GM18526 (cell line): ENCODE results near the gene NIP7.
A peak's percentile ranks its signal among the peaks of the same experiment; 100 is the strongest.

ENCODE experiments used
- POLR2A ChIP-seq: IDR thresholded peaks from 3 replicates; pipeline ENCODE4 v1.6.1; 2011; ENCODE audit not compliant: insufficient read length; ENCODE audit errors: extremely low read depth

Gene NIP7

DNA sequence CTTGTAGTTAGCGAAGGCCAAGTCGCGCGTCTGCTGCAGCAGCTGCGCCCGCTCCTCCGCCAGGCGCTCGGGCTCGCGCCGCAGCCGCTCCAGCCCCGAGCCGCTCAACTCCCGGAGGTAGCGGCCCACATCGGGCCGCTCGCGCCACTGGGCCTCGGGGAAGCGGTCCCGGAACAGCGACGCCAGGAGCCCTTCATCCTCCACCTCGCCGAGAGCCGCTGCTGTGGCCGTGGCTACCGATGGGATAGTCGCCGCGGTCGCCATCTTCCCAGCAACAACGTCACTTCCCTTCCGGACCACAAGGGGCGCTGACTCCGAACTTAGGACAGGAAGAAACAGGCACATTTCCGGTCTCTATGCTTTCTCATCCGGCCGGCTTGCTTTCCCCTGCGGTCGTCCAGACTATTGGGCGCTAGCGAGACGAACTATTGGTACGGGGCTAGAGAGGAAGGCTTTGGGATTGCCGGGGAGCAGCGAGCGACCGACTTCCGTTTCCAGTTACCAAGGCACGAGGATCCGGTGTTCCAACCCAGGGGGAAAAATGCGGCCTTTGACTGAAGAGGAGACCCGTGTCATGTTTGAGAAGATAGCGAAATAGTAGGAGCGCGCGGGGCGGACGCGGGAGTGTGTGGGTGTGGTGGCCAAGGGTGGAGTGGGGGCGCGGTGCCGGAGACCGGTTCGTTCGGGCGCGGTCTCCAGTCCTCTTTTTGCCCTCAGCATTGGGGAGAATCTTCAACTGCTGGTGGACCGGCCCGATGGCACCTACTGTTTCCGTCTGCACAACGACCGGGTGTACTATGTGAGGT, at the start of gene NIP7, which contains the start of gene COG8:
NIP7 (plus strand) TSS at position 484 of the 806 bp plus-strand sequence; CDS start at position 542, 58 bp downstream.
COG8 (minus strand) TSS at position 276 of the 806 bp plus-strand sequence; CDS start at position 264, 12 bp downstream.
- peak; percentile 93 for TF ChIP-seq POLR2A

DNA sequence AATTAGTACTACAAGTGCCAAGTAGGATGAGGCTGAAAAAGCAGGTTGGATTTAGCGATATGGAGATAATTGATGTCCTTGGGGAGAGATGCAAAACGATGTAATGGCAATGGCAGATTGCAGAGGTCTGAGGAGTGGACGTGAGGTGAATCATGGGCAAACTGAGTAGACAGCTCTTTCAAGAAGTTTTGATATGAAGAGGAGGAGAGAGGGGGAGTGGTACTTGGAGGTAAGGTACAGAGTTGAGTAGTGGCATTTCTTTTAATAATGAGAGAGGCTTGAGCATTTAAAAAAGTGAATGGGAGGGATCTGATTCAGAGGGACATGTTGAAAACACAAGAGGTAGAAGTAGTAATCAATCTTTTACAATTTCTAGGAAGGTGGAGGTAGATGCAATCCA, 46.2 kb upstream of the NIP7 start:
- no peak for TF ChIP-seq POLR2A

GRCh38 chr16:69294051-69294450, 45.5 kb upstream of the NIP7 start:
- no peak for TF ChIP-seq POLR2A

DNA sequence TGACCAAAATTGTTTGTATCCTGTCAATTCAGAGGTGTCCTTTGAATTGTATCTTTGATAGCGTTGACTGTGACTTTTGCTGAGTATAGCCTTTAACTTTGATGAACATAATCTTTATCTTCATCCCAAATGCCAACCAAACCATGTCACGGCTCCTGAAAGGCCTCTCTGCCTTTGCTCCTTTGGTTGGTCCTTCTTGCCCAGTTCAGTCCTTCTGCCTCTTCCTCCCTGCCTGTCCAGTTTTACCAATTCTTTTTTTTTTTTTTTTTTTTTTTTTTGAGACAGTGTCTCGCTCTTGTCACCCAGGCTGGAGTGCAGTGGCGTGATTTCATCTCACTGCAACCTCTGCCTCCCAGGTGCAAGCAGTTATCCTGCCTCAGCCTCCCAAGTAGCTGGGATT, 41.3 kb upstream of the NIP7 start:
- TF ChIP-seq POLR2A = no peak

DNA sequence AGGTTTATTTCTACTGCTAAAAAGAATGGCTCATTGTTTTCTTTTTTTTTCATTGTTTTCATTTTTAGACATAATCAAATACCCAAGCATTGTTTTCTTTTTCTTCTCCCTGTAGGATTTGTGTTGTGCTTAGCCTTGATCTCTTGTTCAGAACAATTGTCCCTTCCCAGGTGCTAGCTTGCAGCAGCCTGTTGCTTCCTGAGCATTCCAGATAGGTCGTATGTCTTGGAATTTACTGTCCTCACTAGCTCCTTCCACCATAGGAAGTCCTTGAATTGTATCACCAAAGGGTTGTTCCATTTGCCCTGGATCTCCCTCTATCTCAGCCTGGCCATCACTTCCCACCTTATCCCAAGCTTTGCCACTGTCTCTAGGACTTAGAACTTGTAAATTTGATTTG, 38.4 kb upstream of the NIP7 start:
- TF ChIP-seq POLR2A = no peak

- no peak for TF ChIP-seq POLR2A
Observed at GRCh38 chr16:69301861-69302260, 37.7 kb upstream of the NIP7 start.

- TF ChIP-seq POLR2A = no peak
Observed at GRCh38 chr16:69302301-69302700, 37.3 kb upstream of the NIP7 start.

DNA sequence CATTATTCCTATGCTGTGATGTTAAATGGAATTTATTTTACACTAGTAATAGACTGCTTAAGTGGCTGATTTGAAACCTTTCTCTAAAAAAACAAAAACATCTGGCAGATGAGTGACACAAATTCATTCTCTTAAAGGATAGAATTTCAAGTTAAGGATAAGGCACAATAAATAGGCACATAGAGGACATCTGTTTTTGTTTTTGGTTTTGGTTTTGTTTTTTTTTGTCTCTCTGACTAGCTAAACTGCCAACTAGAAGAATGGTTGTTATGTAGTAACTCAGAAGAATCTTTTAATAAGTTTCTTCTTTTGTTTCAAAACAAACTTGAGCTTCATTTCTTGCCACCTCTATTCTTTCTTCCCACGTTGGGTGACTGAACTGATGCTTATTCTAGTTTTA, 33.5 kb upstream of the NIP7 start:
- TF ChIP-seq POLR2A = no peak

DNA sequence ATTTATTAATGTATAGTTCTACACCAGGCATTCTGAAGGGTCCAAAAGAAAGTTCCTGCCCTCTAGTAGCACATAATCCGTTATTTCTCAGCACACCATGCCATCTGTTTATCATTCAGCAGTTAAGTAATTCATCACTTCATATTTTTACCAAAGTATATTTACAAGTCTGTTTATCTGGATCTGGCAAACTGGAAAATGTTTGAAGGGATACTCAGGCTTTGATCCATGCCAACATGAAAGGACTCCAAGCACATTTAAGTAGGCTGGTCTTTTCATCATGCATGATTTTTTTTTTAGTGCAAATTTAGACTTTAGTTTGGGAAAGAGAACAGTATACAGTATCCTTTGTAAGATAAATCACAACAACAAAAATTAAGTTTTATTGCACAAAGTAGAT, 32.5 kb upstream of the NIP7 start:
- no peak for TF ChIP-seq POLR2A

DNA sequence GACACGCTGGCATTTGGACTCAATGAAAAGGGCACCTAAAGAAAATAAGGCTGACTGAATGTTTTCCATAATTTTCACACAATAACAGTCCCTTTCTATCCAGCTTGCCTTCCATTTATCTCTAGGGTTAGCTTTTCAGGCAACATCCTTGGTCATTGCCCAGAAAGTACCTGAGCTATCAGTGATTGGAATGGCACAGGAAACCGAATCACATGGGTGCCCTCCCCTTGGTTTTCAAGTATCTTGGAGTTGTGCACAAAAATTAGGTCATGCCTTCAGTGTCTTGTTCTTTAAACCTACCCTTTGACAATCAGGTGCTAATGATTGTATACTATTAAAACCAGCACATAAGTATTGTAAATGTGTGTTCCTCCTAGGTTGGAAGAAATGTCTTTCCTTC, 31.7 kb upstream of the NIP7 start:
- TF ChIP-seq POLR2A = no peak

GRCh38 chr16:69309316-69309715, 30.3 kb upstream of the NIP7 start:
- no peak for TF ChIP-seq POLR2A

- peak; percentile 82 for TF ChIP-seq POLR2A
Observed at GRCh38 chr16:69310653-69311532, 28.7 kb upstream of the NIP7 start, which contains the start of gene VPS4A. Gene VPS4A, plus strand, starts transcription at chr16:69311350. Its CDS starts 162 bp downstream, at chr16:69311512.

DNA sequence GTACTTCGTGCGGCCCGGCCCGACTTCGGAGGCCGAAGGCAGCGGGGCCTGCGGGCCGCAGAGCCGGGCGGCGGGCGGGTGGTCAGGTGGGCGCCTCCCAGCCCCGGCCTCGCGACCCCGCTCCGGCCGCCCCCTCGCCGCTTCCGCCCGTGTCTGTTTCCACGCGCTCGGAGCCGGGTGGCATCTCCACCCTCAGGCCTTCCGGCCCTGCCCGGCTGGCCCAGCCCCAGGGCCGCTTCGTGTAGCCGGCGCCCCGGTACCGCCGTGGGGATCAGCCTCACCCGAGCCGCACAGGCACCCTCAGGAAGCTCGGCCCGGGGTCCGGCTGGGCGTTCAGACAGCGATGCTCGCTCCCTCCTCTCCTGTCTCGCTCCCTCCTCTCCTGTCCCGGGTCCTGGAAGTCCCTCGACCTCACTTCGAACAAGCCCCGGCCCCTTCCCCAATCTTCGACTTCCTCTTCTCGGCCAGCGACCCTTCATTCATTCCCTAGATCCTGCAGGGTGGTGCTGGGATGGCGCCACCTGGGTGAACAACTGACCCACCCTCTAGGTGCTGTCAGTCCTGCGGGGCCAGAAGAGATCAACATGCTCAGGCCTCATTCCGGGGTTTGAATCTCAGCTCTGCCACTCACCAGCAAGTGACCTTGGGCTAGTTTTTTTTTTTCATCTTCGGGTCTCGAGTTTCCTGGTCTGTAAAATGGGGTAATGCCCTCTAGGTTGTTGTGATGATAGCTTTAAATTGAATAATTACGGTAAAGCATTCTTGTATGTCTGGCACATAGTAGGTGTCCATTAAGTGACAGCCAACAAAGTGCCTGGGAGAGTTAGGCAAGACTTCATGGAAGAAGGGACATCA, 27.8 kb upstream of the NIP7 start:
- no peak for TF ChIP-seq POLR2A

DNA sequence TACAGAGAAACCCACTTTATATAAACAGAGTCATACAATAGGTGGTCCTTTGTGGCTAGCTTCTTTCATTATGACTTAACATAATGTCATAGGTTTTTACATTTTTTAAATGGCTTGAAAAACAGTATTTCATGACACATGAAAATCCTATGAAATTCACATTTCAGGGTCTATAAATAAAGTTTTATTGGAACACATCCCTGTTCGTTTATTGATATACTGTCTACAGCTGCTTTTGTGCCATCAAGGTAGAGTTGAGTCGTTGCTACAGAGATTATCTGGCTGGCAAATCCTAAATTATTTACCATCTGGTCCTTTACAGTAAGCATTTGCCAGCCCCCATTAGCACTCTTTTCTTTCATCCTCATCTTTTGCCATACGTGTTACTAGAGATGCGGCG, 26.1 kb upstream of the NIP7 start:
- no peak for TF ChIP-seq POLR2A

DNA sequence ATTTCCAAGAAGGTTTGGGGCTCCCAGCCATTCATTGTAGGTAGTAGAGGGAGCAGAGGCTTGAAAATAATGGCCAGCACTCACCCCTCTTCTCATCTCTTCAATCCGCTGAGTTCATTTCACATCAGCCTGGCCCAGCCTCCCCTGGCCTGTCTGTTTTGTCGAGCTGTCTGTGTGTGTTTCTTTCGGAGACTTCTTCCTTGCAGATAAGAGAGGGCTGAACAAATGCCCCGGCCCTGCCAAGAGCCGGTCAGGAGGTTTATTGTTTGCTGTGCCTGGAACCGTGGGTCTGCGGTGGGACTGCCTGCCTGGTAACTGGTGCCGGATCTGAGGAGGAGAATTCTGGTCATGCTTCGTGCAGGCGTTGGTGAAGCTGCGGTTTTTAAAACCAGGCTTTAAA, 25.0 kb upstream of the NIP7 start:
- TF ChIP-seq POLR2A = no peak
